ENCODE results near the gene ATP13A2.
A peak's percentile ranks its signal among the peaks of the same experiment; 100 is the strongest.

Gene ATP13A2

GRCh38 chr1:16961297-16962133 lies 50.2 kb downstream of the ATP13A2 start:
- DNase-seq (ENCODE audit: low read depth) = no peak
- H3K4me3 ChIP-seq (ENCODE audit: low read length) = no peak overlapping the region
- TF ChIP-seq CTCF (IDR thresholded peaks at IDR 0.05; ENCODE audit: insufficient read depth, low read depth, low read length, missing control alignments) = no peak

GRCh38 chr1:16960560-16961296 lies 51.0 kb downstream of the ATP13A2 start:
- peak overlapping the region; percentile 19 for H3K4me3 ChIP-seq (ENCODE audit: low read length)
- DNase-seq (ENCODE audit: low read depth) = peak; percentile 81
- TF ChIP-seq CTCF (IDR thresholded peaks at IDR 0.05; ENCODE audit: insufficient read depth, low read depth, low read length, missing control alignments) = peak; percentile 66

GRCh38 chr1:16958475-16958874 lies 53.3 kb downstream of the ATP13A2 start:
- no peak for TF ChIP-seq CTCF (IDR thresholded peaks at IDR 0.05; ENCODE audit: insufficient read depth, low read depth, low read length, missing control alignments)
- no peak for DNase-seq (ENCODE audit: low read depth)
- no peak overlapping the region for H3K4me3 ChIP-seq (ENCODE audit: low read length)

- no peak overlapping the region for H3K4me3 ChIP-seq (ENCODE audit: low read length)
- no peak for TF ChIP-seq CTCF (IDR thresholded peaks at IDR 0.05; ENCODE audit: insufficient read depth, low read depth, low read length, missing control alignments)
- DNase-seq (ENCODE audit: low read depth) = no peak
These were observed 54.0 kb downstream of the ATP13A2 start for GRCh38 chr1:16957731-16958130.

- no peak for TF ChIP-seq CTCF (IDR thresholded peaks at IDR 0.05; ENCODE audit: insufficient read depth, low read depth, low read length, missing control alignments)
These were observed 55.0 kb downstream of the ATP13A2 start for GRCh38 chr1:16956775-16957174.

GRCh38 chr1:16955186-16955585 lies 56.5 kb downstream of the ATP13A2 start:
- TF ChIP-seq CTCF (IDR thresholded peaks at IDR 0.05; ENCODE audit: insufficient read depth, low read depth, low read length, missing control alignments) = no peak
- no peak for DNase-seq (ENCODE audit: low read depth)

More at GRCh38 chr1:16956775-16957174, 55.0 kb downstream of the ATP13A2 start:
- no peak for DNase-seq (ENCODE audit: low read depth)
- H3K4me3 ChIP-seq (ENCODE audit: low read length) = no peak overlapping the region

More at GRCh38 chr1:16955186-16955585, 56.5 kb downstream of the ATP13A2 start:
- no peak overlapping the region for H3K4me3 ChIP-seq (ENCODE audit: low read length)

All from epithelial cell of esophagus (primary cell).